A204.1 (cell line): ENCODE data around the gene IL6ST.

Source experiments
- FAIRE-seq: peaks from 2 replicates; lab custom pipeline; 2012; peaks lifted over from hg19 to GRCh38; lab: Jason Lieb, UNC

IL6ST gene

DNA sequence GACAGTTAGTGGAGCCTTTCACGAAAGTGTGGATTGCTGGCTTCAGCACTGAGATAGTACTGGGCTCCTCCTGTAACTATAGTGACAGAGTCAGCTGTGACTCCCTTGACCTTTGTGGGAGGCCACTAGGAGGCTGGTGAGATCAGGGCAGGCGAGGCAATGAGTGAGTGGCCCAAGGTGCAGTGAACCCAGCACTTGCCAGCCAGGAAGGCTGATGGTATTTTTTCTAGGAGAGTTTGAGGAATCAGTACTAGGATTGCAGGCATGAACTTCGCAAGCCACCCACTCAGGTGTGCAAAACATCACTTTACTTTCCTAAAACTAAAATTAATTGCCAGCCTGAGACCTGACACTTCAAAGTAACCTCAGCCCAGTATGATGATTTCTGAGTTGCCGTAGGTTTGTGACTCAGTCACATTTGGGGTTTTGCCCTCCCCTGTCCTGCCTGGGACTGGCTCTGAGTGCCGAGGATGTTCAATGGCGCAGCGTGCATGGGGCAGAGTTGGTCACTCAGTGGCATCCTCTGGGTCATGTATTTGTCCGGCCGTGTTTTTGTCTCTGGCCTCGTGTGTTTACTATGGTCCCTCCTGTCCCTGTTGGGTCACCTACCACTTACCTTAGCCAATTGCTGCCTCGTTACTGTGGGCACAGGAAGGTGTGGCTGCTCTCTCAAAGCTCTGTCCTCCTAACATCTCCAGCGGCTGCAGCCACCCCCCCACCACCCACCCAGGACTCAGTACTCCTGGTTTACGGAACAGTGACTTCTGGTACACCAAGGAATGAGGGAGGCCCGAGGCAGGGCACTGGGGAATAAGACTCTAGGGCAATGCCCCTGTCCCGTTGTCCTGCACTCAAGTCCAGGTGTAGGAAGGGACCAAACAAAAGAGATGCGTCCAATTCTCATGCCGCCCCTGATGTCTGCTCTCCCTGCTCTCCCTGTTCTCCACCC is 76.4 kb downstream of the IL6ST start:
- no peak for FAIRE-seq

DNA sequence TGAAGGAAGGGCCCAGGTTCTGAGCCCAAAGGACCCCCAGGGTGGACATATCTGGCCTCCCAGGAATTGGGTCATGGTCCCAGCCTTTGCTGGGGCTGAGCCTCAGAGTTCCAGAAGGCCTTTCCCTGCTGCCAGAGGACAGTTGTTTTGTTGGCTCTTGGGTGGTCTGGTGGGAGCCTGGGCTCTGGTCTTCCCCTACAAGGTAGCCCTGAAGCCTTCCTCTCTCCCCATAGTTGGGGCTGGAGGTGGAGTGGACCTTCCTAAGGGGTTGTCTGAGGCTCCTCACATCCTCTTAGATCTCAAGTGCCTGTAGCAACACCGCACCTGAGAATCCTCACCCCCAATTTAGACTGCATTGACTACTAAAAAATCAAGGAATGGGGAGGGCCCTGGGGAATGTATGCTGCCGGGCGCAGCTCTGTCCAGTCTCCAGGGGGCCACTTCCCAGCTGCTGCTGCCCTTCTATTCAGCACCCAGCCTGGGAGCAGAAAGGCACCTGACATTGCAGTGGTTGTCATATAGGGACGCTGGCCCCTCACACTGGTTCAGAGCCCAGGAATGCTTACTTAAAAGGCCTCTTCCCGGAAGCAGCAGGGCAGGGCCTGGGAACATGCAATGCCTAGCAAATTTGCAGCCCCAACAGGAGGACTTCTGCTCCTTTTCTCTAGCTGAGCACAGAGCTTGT is 77.2 kb downstream of the IL6ST start:
- no peak for FAIRE-seq

DNA sequence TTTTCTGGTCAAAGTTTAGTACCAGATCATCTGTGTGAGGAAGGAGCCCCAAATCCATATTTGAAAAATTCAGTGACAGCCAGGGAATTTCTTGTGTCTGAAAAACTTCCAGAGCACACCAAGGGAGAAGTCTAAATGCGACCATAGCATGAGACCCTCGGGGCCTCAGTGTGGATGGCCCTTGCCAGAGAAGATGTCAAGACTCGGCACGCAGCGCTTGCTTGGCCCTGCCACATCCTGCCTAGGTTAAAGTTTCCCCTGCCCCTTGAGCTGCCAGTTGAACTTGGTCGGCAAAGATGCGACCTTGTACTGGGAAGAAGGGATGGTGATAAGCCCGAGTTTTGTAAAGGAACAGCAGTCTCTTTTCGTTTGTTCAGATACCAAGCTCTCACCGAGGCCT is 77.8 kb downstream of the IL6ST start:
- FAIRE-seq = no peak

DNA sequence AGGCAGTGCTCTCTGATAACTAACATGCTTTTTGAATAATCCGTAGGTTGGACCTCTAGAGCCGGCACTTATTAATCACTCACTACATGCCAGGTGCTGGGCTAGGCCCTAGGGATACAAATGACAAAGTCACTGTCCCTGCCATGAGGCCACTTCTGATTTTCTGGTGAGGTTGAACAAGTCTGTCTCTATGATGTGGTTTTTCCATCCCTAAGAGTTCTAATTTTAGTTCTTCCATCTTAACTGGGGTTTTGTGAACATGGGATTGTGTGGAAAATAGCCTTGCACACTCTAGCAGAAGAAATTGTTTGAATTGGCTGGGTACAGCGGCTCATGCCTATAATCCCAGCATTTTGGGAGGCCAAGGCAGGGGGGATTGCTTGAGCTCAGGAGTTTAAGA is 79.0 kb downstream of the IL6ST start:
- FAIRE-seq = no peak

DNA sequence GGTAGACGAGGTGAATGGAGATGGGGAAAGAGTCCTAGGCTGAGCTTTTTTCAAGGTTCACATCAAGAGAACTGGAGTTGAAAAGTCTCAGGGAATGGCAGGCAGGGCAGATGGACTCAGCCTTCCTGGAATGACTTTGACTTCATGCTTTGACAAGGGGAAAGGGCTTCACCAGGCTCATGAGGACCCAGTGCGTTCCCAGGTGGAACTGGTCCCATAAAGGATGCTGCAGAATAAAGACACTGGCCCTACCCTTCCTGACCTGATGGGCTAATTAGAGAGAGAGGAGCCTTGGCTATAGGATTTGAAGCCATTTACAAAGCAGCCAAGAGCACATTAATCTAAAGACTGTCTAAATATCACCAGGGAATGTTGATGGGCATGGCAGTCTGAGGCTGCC is 79.8 kb downstream of the IL6ST start:
- no peak for FAIRE-seq

DNA sequence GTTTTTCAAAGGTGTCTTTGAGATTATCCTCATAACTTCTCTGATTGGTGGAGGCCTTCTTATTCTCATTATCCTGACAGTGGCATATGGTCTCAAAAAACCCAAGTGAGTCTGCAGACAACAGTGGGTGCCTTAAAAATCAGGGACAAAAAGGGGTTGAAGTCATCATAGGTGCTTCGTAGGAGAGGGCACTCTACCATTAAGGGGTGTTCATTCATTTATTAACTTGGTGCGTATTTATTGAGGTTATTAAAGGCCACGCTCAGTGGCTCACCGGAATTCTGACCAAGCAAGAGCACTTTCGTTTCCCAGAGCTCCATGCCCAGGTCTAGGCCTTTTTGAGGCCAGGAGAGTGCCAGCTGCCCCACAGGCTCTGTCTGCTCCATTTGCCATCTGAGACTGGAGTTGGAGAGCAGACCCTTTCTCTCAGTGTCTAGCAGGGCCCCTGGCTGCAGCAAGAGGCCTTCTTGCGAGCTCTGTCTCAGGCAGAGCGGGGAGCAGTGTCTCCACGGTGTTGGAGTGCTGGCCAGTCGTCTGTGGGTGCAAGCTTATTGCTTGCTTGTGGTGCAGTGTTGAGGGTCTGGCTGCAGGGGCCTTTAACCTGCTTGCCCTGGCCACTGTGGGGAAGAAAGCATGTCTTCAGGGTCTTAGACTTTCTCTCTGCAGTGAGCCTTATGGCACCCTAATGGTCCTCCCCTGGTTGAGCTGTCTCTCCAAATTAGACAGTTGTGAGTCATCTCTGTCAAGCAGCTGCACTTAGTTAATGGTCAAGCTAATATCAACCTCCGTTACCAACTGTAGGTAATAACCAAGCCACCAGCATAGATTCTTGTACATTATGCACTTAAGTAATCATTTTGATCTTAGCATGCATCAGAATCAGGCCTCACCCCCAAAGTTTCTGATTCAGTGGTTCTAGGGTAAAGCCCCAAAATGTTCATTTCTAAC is 81.0 kb downstream of the IL6ST start:
- FAIRE-seq = no peak

DNA sequence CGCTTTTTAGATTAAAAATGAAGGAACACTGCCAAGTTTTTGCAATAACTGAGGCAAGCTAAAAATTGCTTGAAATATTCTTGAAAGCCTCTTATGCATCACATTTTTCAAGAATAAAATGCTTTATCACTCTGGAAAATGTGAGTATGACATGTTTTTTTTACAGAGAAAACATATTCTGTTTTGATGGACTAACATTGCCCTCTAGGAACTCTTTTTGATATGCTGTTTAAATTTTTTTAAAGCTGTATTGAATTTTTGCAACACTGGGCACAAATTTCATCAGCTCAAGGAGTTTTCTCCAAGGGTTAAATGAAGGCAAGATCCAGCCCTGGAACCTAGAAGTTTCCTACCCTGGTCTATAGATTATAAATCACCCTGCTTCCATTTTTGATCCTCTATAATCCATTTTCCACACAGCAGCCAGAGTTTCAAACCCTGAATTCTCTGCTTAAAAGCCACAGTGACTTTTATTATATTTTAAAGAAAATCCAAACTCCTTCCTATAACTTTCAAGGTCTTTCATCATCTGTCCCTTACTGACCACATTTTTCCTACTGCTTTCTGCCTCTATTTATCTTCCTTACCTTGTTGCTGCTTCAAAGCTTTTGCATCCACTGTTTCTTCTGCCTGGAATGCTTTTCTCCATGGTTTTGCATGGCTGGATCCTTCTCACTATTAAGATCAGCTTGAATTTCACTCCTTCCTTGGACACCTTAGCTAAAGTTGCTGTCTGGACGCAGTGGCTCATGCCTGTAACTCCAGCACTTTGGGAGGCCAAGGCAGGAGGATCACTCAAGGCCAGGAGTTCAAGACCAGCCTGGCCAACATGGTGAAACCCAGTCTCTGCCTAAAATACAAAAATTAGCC is 82.7 kb downstream of the IL6ST start:
- FAIRE-seq = no peak

DNA sequence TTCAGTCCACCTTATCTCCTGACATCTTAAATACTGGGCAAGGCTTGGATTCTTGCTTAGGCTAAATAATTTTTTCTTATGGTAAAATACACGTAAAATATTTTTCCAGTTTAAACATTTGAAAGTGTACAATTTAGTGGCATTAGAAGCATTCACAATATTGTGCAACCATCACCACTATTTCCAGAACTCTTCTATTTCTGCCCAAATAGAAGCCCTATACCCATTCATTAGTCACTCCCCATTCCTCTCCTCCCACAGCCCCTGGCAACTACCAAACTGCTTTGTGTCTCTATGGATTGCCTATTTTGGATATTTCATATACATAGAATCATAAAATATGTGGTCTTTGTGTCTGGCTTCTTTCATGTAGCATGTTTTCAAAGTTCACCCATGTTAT is 86.0 kb downstream of the IL6ST start:
- no peak for FAIRE-seq

DNA sequence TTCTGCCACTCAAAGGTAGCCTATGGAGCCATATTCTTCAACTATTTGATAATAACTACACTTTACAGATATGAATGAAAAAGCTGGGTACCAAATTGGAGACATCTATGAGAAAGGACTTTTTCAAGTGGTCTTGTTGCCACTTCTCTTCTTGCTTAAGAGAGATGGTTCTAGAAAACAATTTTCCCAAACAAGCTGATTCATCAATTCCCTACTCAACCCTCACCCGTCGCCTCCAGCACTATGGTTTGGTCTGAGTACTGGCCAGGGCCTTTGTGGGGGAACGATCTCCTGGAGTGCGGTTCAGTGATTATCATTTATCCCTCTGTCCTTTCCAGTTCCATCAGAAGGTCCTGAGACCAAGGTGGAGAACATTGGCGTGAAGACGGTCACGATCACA is 86.8 kb downstream of the IL6ST start:
- FAIRE-seq = no peak

DNA sequence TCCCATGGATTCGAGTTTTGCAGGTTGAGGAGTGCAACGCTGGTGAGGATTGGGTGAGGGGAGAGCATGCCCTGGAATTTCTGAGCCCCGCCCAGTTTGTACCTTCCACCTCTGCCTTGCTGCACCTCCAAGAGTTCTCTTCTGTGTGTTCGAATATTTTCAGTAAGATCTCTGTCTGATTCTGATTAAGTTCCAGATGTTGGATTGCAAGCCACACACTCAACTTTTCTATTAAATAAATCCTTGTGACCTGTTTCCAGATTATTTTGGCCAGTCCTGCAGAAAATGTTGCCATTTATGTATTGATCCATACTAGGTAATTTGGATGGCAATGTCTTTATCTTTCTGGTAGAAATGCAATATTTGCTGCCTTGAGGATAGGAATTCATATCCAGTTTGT is 89.5 kb downstream of the IL6ST start:
- no peak for FAIRE-seq

DNA sequence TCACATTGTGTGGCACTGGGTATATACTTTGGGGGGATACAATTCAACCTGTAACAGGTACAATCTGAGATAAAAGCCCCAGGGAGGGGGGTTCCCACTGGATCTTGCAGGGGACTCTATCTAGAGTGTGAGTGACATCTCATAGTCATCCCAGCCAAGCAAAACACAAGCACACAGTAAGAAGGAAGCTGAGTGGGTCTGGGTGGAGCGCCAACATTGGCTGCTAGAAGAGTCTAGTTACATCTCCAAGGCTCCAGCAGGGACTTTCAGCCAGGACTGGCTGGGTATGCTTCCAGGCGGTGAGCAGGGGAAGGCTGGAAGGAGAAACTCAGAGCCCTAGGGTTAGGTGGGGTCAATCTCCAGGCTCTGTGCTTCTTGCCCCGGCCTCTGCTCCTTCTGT is 90.6 kb downstream of the IL6ST start:
- FAIRE-seq = no peak

DNA sequence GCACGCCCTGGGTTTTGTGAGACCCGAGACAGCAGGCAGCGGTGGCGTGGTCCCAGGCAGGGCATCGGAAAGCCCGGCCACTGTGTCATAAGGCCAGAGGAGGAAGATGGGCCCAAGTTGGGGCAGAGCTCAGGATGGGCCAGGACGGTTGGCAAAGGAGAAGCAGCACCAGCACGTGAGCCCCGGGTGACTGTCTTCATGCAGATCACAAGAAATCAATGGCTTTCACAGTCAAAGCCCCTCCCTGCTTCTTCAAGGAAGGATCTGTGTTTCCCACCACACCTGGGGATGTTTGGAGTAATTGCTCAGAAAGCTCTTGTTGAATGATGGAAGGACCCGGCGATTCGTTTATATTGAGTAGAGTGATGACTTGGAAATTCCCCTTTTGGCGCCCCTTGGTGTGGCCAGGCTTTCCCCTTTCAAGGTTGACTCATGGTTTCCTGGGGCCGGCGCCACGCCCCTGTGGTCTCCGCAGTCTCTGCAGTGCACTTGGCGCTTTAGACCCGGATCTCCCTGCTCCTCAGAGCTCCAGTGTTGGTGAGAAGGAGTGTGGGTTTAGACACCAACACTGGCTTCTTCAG is 91.6 kb downstream of the IL6ST start:
- FAIRE-seq = no peak

DNA sequence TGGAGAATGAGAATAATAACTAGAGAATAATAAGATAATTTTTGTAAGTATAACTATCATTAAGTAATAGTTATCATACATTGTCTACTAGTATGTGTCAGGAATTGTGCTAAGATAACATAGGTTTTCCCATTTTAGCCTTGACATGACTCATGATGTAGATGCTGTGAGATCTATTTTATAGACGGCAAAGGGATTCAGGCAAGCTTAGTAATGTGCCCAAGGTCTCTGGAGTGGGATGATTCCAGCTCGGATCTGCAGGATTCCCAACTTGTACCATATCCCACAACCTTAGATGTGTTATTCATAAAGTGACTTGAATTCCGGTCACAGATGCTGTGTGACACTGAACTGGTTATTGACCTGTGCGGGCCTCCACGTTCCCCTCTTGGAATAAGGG is 92.1 kb downstream of the IL6ST start:
- FAIRE-seq = no peak

DNA sequence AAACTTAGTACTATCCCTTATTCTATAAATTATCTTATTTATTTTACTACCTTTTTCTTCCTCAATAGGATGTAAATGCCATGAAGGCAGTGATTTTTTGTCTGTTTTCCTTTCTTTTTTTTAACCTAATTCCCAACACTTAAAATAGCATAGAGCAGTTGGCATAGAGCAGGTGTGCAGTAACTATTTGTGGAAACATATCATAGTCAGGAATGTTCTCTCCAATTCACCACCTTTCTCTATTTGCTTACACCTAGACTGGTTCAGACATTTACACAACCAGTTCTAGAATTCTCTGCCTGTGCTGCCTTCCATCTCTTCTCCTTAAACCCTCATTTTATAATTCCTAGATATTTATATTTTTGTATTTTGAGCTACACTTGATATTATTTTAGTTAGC is 94.0 kb downstream of the IL6ST start:
- FAIRE-seq = no peak

DNA sequence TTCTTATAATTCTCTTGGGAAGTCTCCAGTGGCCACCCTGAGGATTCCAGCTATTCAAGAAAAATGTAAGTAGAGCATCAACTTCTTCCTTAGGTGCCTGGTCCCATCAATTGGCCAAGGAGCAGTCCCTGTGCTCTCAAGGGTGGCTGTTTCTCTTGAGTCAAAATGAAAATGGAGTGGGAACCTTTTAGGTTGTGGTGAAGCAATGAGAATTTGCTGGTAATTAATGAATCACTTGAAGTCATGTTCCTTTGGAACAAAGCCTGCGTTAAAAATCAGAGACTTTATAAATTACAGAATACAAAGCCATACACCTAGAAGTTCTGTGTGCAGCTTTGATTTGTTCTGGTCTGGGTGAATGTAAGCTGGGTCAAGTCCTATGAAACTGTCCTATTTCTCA is 94.7 kb downstream of the IL6ST start:
- FAIRE-seq = no peak

DNA sequence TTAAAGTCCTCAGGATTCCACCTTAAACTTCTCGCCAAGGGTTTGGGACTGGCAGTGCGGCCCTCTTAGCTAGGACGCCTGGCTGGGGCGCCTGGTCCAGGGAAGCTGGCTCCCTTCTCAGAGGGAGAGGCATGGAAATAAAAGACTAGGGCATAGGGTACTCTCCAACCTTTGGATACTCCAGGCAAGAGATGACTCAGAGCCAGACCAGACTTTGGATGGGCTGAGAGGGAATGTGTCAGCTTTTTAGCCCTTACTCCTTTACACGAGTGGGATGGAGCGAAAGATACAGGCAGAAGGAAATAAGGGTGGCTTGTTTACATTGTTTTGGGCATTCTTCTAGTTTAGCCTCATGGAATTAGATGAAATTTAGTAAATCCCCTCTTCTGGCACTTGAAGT is 95.4 kb downstream of the IL6ST start:
- no peak for FAIRE-seq

DNA sequence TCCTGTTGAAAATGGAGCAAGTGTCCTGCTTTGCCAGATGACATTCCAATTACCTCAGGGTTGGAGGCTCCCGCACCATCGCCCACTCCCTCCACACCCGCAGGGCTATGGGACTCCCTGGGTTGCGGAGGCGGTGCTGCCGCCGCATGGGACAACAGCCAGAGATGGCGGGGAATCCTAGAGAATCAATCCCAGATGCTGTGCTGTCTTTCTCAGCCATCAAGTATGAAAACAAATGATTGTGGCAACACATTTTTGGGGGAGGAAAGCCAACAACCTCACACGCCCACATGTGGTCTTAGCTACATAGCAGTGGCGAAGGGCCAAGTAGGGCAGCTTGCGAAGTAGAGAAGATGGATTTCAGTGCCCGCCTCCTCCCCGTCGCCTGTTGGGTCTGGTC is 96.9 kb downstream of the IL6ST start:
- no peak for FAIRE-seq

DNA sequence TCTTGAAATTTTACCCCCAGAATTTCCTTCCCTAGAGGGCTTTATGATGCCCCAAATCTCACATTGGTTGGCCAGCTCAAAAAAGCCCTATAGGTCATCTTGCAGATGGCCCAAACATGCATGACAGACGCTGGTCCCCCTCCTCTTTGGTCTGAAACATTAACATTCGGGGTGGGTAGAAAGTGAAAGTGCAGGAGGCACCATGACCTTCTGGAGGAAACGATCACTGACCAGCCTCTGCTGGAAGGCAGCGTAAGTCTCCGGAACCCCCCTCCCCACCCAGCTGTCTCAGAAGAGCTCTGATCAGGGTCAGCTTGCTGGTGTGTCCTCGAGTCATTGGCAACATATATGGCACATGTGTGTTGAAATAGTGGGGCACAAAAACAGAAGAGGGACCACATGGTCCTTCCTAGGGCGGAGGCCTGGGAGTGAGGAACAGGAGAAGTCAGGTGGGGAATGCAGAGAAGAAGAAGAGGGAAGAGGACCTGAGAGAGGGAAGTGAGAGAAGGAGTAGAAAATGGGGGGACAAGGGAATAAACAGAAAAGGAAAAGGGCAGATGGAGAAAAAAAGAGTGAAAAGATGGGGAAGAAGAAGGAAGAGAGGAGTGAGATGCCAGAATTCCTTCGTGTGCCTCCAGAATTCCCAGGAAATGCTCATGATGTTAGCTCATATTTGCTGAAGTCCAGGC is 97.4 kb downstream of the IL6ST start:
- FAIRE-seq = no peak

DNA sequence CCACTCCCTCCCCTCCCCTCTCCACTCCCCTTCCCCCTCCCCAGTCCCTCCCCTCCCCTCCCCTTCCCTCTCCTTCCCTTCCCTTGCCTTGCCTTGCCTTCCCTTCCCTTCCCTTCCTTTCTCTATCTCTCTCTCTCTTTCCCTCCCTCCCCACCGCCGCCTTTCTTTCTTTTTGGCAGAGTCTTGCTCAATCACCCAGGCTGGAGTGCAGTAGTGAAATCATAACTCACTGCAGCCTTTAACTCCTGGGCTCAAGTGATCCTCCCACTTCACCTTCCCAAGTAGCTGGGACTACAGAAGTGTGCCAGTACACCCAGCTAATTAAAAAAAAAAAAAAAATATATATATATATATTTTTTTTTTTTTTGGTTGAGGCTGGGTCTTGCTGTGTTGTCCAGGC is 98.1 kb downstream of the IL6ST start:
- no peak for FAIRE-seq

DNA sequence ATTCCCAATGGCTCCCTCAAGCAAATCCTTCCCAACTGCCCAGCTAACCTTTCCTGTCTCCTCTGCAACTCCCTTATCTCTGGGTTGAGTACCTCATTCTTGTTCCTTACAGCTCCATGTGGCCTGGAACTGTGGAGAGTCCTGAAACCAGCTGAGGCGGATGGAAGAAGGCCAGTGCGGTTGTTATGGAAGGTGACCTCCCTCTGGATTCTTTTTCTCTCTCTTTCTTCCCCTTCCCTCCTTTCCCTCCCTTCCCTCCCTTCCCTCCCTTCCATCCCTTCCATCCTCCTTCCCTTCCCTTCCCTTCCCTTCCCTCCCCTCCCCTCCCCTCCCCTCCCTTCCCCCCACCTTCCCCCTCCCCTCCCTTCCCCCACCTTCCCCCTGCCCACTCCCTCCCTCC is 98.5 kb downstream of the IL6ST start:
- no peak for FAIRE-seq

DNA sequence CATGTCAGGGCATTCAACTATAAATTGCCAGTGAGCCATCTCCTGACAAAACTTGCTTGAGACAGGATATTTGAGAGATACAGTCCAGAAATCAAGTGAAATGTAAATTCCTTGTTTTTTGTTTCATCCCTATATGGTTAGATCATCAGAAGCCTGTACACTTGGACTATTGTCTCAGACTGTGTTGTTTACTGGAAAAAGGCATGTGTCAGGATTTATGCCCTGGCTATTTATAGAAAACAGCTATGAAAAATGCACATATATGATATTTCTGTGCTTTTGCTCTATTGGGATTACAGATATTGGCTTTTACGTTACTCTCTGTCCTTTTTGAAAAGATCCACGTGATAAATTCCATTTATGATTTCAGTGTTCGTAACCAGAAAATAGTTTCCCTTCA is 99.4 kb downstream of the IL6ST start:
- FAIRE-seq = no peak
